ENCODE data around the gene HSPA2. TPM values are rescaled to one million over a fixed set of nuclear protein-coding genes. Genes with fewer than 3 reads are reported as not detected.

HSPA2 gene
- polyA plus RNA-seq, 1 of the 3 experiments (the other 2 are of a cell fraction): 20.8 TPM

DNA sequence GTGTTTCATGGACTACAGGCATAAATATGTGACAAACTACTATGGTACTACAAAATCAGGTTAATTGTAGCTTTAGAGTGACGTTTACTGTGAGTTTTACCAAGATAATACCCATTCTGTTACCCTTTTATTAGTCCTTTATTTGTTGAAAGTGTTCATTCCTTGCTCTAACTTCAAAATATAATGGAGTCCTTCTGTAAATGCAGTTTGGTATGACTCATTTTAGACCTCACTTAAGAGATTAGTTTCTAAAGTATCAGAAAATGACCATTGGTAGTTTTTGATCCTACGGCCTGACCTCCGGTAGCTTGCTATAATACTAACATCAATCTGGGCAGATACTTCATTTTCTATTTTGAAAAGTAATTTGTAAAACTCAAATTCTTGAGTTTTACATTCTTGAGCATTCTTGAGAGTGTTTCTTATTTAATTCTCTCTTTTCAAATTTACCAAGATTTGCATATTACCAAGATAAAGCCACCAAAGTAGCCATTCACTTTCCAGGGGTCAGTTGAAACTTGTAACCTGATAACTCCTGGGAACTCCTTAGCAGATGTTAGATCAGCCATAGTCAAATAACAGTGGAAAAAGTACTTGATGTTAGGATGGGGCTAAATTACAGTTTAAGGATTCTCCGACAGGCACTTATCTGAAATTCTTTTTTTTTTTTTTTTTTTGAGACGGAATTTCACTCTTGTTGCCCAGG, 4.2 kb downstream of the HSPA2 start:
- Histone ChIP-seq H3K4me2 (no peak overlapping the region), H3K4me1 (ENCODE audit: control insufficient read depth in 1 of 2, insufficient read depth in 2 of 2, low read depth in 1 of 2, low read length in 1 of 2) (peaks cover 0 to 5% of the 10 kb centered on the region in 2 experiments; a peak in 2 of 4 replicates), H2AFZ (ENCODE audit: low read depth) (no peak overlapping the region), H3K27me3 (ENCODE audit: insufficient read depth) (no peaks in the 10 kb centered on the region), H3K36me3 (replicated peaks in 1 of 2; ENCODE audit: control insufficient read depth in 1 of 2, insufficient read depth in 2 of 2, low read length in 1 of 2) (no peaks in the 10 kb centered on the region), H3K27ac (ENCODE audit: low read depth in 2 of 2, low read length in 1 of 2) (no peak overlapping the region), H3K9me3 (no peaks in the 10 kb centered on the region), H3K9me2 (no peaks in the 10 kb centered on the region), H4K20me1 (ENCODE audit: insufficient read depth) (no peaks in the 10 kb centered on the region), H3K79me2 (ENCODE audit: insufficient read depth) (no peaks in the 10 kb centered on the region), H3F3A (replicated peaks; ENCODE audit: insufficient read depth) (peaks cover 8% of the 10 kb centered on the region), H3K9ac (no peak overlapping the region), H3K4me3 (ENCODE audit: low read depth in 2 of 2, low read length in 1 of 2) (no peak overlapping the region)
- DNase-seq: no peak
- 77% methylated on average over 5 of the region's 5 CpGs for WGBS (ENCODE audit: low lambda C conversion rate)
- ChIA-PET POLR2A (no interaction called here), CTCF (interaction anchor here (1.2 to 2.2 kb wide), 3 partner anchors 34 to 217 kb away, joined by 5 to 7 read pairs (median 5); no protein-coding TSS in a partner anchor)
- TF ChIP-seq TCF12 (IDR thresholded peaks at IDR 0.05): no peak
- no peak for TF ChIP-seq FOXM1 (IDR thresholded peaks at IDR 0.05; ENCODE audit: low read depth)
- no peak for TF ChIP-seq ELF1 (IDR thresholded peaks at IDR 0.05)
- TF ChIP-seq, protein P1, sequence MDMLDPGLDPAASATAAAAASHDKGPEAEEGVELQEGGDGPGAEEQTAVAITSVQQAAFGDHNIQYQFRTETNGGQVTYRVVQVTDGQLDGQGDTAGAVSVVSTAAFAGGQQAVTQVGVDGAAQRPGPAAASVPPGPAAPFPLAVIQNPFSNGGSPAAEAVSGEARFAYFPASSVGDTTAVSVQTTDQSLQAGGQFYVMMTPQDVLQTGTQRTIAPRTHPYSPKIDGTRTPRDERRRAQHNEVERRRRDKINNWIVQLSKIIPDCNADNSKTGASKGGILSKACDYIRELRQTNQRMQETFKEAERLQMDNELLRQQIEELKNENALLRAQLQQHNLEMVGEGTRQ (IDR thresholded peaks at IDR 0.05; ENCODE audit: borderline replicate concordance, low read depth, low read length): no peak
- TF ChIP-seq GABPA (IDR thresholded peaks at IDR 0.05; ENCODE audit: low read depth): no peak
- TF ChIP-seq, protein P2, sequence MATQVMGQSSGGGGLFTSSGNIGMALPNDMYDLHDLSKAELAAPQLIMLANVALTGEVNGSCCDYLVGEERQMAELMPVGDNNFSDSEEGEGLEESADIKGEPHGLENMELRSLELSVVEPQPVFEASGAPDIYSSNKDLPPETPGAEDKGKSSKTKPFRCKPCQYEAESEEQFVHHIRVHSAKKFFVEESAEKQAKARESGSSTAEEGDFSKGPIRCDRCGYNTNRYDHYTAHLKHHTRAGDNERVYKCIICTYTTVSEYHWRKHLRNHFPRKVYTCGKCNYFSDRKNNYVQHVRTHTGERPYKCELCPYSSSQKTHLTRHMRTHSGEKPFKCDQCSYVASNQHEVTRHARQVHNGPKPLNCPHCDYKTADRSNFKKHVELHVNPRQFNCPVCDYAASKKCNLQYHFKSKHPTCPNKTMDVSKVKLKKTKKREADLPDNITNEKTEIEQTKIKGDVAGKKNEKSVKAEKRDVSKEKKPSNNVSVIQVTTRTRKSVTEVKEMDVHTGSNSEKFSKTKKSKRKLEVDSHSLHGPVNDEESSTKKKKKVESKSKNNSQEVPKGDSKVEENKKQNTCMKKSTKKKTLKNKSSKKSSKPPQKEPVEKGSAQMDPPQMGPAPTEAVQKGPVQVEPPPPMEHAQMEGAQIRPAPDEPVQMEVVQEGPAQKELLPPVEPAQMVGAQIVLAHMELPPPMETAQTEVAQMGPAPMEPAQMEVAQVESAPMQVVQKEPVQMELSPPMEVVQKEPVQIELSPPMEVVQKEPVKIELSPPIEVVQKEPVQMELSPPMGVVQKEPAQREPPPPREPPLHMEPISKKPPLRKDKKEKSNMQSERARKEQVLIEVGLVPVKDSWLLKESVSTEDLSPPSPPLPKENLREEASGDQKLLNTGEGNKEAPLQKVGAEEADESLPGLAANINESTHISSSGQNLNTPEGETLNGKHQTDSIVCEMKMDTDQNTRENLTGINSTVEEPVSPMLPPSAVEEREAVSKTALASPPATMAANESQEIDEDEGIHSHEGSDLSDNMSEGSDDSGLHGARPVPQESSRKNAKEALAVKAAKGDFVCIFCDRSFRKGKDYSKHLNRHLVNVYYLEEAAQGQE (IDR thresholded peaks at IDR 0.05; ENCODE audit: low read depth, low read length): no peak
- TF ChIP-seq RFX5 (IDR thresholded peaks at IDR 0.05; ENCODE audit: low read length): no peak
- no peak for TF ChIP-seq SMC3 (IDR thresholded peaks at IDR 0.05; ENCODE audit: low read depth, low read length)
- TF ChIP-seq JUND (IDR thresholded peaks at IDR 0.05): no peak
- TF ChIP-seq NRF1 (IDR thresholded peaks at IDR 0.05; ENCODE audit: low read depth, low read length): no peak
- no peak for TF ChIP-seq GATA2 (CRISPR knock-in tag; IDR thresholded peaks at IDR 0.05)
- TF ChIP-seq TEAD4 (IDR thresholded peaks at IDR 0.05; ENCODE audit: borderline replicate concordance, insufficient read depth): no peak

DNA sequence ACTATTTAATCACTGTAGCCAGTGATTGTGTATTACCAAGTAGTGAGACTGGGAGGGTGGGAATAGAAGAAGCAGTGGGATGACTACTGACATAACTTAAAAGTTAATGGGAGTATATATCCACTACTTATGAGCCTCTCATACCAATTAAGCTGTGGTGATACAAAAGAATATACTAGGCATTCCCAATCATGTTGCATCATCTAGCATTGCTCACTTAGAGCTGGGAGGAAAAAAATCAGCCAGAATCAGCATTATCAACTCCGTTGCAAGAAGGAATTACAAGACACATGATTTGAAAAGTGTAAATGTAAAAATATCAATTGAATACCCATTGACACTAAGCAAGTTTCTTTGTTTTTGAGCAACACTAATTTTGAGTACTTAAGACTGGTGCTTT, 8.5 kb downstream of the HSPA2 start:
- no peaks in the 10 kb centered on the region for H3K9me3 ChIP-seq
- DNase-seq: no peak
- no peaks in the 10 kb centered on the region for H3K27me3 ChIP-seq (ENCODE audit: insufficient read depth)
- ChIA-PET POLR2A (interaction anchor here (1.0 kb wide), 1 partner anchor 9 kb away, joined by 4 read pairs; the partner anchor contains the start of gene HSPA2), CTCF (interaction anchor here (0.7 to 1.2 kb wide), 2 partner anchors 9 to 87 kb away, joined by 3 read pairs; partner anchors contain the start of gene HSPA2)
- H4K20me1 ChIP-seq (ENCODE audit: insufficient read depth): no peaks in the 10 kb centered on the region
- no peaks in the 10 kb centered on the region for H3K36me3 ChIP-seq (replicated peaks in 1 of 2; ENCODE audit: control insufficient read depth in 1 of 2, insufficient read depth in 2 of 2, low read length in 1 of 2)
- H3K4me2 ChIP-seq: no peak overlapping the region
- no peak overlapping the region for H3K4me3 ChIP-seq (ENCODE audit: low read depth in 2 of 2, low read length in 1 of 2)
- no peak overlapping the region for H3K27ac ChIP-seq (ENCODE audit: low read depth in 2 of 2, low read length in 1 of 2)
- H3K9ac ChIP-seq: no peak overlapping the region
- no peaks in the 10 kb centered on the region; a peak in 1 of 4 replicates for H3K4me1 ChIP-seq (ENCODE audit: control insufficient read depth in 1 of 2, insufficient read depth in 2 of 2, low read depth in 1 of 2, low read length in 1 of 2)
- H3K79me2 ChIP-seq (ENCODE audit: insufficient read depth): no peaks in the 10 kb centered on the region
- H2AFZ ChIP-seq (ENCODE audit: low read depth): no peak overlapping the region
- WGBS (ENCODE audit: low lambda C conversion rate): 97% methylated on average over 1 of the region's 1 CpG
- H3K9me2 ChIP-seq: no peaks in the 10 kb centered on the region
- H3F3A ChIP-seq (replicated peaks; ENCODE audit: insufficient read depth): peaks cover 2% of the 10 kb centered on the region
- TF ChIP-seq RAD21 (IDR thresholded peaks at IDR 0.05; ENCODE audit: low read length) (no peak), GABPA (IDR thresholded peaks at IDR 0.05; ENCODE audit: low read depth) (no peak), TEAD4 (IDR thresholded peaks at IDR 0.05; ENCODE audit: borderline replicate concordance, insufficient read depth) (no peak), MEF2A (IDR thresholded peaks at IDR 0.05; ENCODE audit: borderline replicate concordance, low read depth) (no peak), RXRA (IDR thresholded peaks at IDR 0.05; ENCODE audit: borderline replicate concordance, low read depth) (no peak), EP300 (IDR thresholded peaks at IDR 0.05; ENCODE audit: borderline replicate concordance in 1 of 2, low read depth in 1 of 2, low read length in 1 of 2) (no peak)
- TF ChIP-seq, protein P3, sequence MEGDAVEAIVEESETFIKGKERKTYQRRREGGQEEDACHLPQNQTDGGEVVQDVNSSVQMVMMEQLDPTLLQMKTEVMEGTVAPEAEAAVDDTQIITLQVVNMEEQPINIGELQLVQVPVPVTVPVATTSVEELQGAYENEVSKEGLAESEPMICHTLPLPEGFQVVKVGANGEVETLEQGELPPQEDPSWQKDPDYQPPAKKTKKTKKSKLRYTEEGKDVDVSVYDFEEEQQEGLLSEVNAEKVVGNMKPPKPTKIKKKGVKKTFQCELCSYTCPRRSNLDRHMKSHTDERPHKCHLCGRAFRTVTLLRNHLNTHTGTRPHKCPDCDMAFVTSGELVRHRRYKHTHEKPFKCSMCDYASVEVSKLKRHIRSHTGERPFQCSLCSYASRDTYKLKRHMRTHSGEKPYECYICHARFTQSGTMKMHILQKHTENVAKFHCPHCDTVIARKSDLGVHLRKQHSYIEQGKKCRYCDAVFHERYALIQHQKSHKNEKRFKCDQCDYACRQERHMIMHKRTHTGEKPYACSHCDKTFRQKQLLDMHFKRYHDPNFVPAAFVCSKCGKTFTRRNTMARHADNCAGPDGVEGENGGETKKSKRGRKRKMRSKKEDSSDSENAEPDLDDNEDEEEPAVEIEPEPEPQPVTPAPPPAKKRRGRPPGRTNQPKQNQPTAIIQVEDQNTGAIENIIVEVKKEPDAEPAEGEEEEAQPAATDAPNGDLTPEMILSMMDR (IDR thresholded peaks at IDR 0.05): no peak
- TF ChIP-seq, protein P4, sequence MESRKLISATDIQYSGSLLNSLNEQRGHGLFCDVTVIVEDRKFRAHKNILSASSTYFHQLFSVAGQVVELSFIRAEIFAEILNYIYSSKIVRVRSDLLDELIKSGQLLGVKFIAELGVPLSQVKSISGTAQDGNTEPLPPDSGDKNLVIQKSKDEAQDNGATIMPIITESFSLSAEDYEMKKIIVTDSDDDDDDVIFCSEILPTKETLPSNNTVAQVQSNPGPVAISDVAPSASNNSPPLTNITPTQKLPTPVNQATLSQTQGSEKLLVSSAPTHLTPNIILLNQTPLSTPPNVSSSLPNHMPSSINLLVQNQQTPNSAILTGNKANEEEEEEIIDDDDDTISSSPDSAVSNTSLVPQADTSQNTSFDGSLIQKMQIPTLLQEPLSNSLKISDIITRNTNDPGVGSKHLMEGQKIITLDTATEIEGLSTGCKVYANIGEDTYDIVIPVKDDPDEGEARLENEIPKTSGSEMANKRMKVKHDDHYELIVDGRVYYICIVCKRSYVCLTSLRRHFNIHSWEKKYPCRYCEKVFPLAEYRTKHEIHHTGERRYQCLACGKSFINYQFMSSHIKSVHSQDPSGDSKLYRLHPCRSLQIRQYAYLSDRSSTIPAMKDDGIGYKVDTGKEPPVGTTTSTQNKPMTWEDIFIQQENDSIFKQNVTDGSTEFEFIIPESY (IDR thresholded peaks at IDR 0.05; ENCODE audit: borderline replicate concordance, low read depth): no peak
